ENCODE data around the gene HID1.
"Not testable (repeated sequence)": the region's sequence is repeated elsewhere in the genome, so short reads cannot be mapped to it uniquely, and the experiment has no call there.

Gene HID1

DNA sequence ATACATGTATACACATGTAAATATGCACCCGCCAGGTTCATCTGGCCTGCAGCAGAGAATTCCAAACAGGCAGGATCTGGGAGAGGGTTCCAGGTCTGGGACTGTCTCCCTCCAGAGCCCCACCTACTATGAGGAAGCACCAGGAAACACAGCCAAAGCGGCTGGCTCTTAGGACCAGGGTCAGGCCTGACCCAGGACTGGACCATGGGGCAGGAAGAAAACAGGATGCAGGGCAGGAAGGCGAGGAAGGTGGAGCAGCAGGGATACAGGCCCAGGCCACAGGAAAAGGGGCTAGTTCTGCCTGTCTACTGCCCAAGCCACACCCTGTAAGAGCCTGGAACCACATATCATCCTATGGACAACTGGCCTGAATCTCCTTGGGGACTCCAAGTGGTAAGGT lies 2.2 kb downstream of the HID1 start:
- no peak for DNase-seq (ENCODE audit: low read depth)

DNA sequence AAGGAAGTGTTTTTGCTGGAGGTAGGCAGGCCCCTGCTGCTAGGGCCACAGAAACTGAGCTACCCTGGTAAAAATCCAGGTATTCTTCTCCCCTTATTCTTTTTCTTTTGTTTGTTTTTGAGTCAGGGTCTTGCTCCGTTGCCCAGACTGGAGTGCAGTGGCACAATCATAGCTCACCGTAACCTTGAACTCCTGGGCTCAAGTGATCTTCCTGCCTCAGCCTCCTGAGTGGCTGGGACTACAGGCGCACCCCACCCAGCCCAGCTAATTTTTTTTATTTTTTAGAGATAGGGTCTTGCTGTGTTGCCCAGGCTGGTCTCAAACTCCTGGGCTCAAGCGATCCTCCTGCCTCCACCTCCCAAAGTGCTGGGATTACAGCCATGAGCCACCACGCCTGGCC lies 3.1 kb downstream of the HID1 start:
- not testable (repeated sequence) for DNase-seq (ENCODE audit: low read depth)

DNA sequence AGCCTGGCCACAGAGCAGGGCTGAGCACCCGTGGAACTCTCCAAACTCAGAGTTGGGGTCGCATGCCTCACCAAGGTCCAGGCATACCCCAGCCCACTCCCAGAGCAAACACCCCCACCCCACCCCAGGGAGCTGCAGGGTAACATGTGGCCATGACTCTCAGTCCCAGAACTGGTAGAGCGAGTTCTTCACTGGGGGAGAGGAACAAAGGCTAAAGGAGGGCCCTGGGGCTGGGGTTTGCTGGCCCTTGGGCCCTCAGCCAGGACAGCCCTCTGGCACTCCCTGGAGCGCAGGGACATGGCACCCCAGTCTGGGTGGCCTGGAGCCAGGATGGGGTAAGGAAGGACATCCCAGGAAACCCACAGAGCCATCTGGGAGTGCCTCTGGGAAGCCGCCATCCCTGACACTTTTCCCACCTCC lies 4.2 kb downstream of the HID1 start:
- no peak for DNase-seq (ENCODE audit: low read depth)

DNA sequence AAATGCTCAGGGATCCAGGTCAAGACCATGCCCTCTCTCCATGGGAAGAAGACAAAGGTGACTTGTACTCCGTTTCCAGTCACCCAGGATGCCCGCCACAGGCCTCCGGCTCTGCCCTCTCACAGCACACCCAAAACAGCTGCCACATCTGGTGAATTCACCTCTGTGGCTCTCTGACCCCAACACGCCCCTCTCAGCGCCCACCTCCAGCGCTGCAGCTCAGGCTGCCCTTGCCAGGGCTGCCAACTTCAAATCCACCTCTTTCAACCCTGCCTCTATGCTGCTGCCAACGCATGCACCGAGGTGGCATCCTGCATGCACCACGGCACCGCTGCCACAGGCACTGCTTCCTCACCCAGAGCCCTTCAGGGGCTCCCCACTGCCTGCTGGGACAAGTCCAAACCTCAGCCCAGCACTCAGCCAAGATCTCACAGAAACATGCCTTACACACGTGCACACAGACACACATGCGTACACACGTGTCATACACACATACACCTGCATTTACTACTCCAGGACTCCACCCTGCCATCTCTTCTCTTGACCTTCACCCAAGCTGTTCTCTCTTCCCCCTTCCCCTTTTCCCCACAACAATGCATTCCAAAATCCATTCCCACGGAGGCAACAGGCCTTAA lies 7.5 kb downstream of the HID1 start:
- no peak for DNase-seq (ENCODE audit: low read depth)

DNA sequence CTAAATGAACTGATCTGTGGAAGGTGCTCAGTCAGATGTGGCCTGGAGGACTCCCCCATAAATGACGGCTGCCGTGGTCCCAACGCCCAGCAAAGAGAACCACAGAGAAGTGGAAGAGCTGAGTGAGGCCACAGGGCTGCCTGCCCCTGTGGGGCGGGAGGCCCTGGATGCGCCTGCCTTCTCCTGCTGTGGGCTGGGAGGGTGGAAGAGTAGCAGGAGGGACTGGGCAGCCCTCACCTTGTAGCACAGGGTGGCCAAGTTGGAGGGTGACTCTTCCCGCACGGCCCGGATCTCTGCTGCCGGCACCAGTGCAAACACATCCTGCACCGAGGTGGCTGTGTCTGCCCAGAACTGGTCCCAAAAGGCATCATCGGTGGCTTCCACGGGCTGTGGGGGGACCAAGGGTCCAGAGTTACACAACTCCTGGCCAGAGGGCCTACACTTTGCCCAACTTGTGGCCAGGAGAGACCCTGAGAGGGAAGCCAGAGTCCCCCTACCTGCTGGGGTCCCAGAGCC lies 8.3 kb downstream of the HID1 start:
- no peak for DNase-seq (ENCODE audit: low read depth)

DNA sequence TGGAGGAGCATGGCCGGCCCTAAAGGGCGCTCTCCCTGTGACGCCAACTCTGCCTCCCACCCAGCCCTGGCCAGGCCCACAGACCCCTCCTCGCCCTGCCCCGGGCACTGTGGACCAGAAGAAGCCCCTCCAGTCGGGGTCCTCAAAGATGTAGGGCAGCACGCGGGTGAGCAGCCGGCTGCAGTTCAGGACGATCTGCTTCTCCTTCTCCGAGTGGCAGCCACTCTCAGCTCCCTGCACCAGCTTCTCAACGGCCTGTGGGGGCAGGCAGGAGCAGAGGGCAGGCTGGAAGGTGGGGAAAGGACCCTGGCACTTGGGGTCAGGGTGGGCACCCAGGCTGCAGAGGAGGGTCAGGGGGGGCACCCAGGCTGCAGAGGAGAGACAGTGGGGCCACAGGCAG lies 8.9 kb downstream of the HID1 start:
- no peak for DNase-seq (ENCODE audit: low read depth)

DNA sequence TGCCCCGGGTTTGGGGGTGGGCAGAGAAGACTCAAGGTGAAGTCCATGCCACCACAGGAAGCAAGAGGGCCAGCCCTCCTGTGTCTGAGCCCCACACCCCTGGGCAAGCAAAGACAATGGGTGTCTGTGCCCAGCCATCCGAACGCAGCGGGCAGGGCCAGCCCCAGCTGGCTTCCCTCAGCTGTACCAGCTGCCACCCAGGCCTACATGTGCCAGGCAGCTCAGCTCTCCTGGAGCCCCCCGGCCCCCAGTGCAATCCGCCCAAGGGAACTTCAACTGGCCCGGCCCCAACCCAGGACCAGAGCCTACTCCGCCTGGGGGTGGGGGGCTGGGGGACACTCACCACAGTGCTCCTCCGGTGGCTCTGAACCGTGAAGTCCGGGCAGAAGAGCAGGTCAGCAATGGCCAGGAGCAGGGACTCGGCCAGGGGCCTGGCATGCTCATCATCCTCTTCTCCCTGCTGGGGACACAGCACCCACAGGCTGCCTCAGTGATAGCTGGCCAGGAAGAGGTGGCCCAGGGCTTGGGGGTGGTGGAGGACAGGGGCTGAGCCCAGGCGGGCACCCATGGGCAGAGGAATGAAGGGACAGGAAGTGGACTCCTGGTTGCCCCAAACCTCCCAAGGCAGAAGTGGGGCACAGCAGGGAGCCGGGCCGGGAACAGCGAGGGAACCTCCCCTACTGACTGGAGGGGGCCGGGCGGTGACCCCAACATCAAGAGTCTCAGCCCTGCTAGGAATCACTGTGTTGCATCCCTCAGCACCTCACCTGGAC lies 9.8 kb downstream of the HID1 start:
- DNase-seq (ENCODE audit: low read depth): no peak

DNA sequence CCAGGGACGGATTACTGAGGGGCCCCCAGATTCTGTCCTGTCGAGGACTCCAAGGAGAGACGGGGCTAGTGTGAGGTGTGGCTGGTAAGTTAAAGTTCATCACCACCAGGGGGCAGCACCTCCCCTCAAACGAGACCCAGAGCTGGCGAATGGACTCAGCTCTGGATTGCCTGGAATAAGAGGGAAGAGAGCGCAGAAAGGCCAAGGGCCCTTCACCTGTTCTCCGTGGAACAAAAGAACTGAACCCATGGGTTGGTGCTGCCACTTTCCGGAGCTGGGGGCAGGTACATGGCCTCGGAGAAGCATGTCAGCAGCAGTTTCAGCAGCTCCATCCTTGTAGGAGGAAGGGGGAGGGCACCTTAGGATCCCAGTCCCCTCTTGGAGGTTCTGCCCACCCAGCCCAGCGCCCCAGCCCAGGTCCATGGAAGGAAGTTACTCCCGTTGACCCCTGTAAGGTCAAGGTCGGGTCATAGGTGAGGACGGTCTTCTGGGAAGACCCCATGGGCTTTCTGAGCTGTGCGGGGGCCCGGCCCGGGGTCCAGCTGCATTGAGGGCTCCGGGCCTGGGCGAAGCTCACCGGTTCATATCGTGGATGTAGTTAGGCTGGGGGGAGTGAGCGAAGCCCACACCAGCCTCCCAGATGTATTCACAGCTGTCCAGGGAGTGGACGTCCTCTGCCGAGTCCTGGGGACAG lies 10.8 kb downstream of the HID1 start:
- DNase-seq (ENCODE audit: low read depth): peak; percentile 85

DNA sequence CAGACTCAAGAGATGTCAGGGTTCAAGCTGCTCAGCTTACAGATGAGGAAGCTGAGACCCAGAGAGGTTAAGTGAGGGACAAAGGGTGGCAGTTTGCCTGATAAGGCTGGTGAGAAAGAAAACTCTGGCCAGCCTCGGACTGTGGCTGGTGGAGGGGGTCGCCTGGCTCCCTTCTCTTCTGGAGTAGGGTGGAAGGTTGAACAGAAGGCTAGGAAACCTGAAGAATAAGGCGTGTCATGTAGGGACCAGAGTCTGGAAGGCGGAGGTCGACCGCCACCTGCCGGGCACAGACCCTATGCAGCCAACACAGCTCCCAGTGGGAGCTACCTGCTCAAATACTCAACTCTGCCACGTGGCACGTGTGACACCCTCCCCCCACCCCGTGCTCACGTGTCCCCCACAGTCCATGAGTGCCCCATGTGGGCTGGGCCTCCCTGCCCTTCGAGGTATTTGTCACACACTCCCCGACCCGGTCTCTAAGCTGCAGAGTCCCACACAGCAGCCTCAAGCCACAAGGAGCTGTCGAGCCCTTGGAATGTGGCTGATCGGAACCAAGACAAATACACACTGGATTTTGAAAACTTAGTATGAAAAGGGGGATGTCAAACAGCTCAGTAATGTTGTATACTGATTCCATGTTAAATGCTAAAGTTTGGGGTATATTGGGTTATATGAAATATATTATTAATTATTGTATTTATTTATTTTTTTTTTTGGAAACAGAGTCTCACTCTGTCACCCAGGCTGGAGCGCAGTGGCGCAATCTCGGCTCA lies 11.8 kb downstream of the HID1 start:
- DNase-seq (ENCODE audit: low read depth): peak; percentile 22

DNA sequence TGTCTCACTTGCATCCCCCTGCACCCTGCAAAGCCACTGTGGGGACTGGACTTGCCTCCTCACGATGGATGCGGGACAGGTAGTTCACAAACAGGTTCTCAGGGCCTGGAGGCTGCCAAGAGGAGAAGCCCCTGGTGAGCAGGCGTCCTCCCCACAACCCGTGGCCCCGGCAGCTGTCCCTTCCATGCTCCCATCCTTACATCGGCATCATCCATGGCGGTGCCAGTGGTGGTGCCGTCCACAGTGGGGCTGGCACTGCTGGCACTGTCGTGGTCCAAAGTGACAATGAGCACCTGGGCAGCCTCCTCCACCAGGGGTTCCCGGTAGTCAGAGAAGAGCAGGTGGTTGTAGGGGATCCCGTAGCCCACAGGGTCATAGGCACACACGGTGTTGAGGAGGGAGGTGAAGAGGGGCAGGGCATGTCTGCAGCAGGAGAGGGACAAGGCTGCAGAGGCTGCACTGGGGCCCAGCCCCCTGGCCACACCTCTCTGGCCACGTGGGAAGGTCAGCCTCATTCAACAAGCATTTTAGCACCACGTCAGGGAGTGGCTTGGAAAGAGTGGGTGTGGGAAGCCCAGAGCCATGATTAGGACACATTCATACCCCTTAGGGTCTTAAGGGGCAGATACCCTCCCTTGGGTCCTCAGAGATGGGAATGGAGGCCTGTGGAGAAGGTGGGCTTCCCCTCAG lies 12.6 kb downstream of the HID1 start:
- no peak for DNase-seq (ENCODE audit: low read depth)

DNA sequence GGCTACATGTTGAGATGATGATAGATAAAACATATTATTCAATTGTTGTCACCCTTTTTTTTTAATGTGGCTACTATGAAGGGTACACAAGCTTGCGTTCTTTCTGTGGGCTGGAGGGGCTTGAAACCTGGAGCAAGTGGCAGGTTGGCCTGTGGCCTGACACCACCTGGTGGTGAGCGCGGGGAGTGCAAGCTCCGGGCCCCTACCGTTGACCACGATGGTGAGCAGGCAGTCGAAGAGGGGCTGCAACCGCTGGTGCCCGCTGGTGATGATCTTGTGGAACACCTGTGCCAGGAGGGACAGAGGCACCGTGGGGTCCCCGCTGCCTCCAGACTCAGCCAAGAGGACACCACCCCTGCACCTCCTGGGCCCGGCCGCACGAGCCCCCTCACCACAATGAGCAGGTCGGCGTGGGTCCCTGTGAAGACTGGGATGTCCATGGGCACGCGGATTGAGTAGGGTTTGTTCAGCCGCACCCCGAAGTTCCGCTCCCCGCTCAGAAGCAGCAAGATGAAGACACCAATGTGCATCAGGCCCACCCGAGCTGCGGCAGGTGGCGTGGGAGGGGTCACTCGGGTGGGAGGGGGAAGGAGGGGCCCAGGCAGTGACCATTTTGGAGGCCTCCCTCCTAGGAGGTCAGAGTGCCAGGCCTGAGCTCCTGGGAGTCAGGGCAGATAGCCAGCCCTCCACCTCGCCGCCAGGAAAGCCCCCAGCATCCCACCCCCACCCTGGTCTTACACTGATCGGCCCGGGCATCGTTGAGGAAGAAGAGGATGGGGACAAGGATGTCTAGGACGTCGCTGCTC lies 14.4 kb downstream of the HID1 start:
- peak; percentile 76 for DNase-seq (ENCODE audit: low read depth)

DNA sequence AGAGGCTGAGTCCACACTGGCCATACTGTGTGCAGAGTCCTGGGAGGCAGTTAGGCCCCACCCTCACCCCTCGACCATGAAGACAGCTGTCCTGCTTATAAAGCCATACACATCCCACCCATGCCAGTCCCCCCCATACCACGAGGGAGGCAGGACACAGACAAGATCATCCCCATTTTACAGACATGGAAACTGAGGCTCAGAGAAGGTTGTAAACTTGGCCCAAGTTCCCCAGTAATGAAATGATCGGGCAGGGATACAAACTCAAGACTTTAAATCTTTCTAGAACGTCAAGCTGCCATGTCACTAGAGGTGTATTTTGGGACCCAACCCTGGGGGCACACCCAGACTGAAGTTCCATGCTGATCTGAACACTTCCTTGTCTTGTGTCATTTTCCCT lies 16.5 kb downstream of the HID1 start:
- no peak for DNase-seq (ENCODE audit: low read depth)

DNA sequence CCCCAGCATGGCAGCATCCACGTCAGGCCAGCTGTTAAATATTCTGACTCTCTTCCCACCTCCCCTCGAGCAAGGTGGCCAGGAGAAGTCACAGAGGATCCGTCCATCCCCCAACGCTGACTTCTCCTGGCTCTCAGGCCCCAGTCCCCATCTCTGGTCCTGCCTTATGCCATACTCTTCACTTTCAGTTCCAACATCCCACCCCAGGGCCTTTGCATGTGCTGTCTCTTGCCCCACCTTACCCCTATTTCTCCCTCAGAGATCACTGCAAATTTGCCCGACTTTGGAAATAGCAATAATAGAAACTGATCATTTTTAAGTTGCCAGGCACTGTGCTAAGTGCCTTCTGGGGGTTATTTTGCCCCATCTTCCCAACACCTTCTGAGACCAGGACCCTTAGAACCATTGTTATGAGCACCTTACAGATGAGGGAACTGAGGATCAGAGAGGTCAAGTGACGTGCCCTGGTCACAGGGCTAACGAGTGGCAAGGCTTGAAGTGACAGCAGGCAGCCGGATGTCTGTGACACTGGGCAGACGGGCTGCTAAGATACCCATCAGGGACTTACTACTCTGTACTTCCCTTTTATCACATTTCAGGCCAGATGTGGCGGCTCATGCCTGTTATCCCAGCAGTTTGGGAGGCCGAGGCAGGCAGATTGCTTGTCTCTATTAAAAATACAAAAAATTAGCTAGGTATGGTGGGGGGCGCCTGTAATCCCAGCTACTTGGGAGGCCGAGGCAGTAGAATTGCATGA lies 17.7 kb downstream of the HID1 start:
- DNase-seq (ENCODE audit: low read depth): no peak

DNA sequence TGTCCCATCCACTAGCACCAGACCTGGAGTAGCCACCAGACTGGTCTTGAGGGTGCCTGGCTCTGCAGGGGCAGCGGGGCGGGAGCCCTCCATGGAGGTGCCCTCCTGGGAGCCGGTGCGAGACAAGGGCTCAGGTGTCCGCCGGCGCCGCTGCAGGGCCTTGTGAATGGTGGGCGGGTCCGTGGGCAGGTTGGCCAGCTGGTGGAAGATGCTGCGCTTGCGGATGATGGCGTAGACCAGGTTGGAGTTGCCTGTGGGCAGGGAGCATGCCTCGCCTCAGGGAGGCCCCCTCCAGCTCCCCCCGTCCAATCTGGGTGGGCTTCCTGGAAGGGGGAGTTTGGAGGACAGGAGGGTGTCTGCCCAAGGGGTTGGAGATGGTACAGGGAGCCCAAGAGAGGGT lies 18.4 kb downstream of the HID1 start:
- DNase-seq (ENCODE audit: low read depth): no peak

DNA sequence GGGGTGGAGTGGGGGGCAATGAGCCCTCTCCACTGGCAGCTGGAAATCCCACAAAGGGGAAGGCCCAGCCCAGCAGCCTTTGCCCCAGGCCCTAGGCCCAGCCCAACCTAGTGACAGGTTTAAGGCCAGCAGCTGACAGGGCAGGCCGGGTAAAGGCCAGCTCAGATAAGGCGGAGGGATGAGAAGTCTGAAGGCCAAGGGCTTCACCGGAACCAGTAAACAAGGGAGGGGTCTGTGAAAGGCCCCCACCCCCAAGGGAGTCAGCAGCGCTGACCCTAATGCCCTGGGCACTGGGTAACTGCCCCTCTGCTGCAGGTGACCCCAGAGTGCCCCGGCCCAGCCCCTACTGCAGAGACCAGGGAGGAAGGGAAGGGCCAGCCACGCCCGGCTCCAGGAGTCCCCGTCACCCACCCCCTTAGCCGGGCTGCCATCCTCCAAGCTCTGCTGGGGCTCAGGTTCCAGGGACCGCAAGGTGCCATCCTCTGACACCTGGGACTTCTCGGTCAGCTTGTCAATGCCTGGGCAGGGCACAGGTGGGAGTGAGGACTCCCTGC lies 19.3 kb downstream of the HID1 start:
- no peak for DNase-seq (ENCODE audit: low read depth)

DNA sequence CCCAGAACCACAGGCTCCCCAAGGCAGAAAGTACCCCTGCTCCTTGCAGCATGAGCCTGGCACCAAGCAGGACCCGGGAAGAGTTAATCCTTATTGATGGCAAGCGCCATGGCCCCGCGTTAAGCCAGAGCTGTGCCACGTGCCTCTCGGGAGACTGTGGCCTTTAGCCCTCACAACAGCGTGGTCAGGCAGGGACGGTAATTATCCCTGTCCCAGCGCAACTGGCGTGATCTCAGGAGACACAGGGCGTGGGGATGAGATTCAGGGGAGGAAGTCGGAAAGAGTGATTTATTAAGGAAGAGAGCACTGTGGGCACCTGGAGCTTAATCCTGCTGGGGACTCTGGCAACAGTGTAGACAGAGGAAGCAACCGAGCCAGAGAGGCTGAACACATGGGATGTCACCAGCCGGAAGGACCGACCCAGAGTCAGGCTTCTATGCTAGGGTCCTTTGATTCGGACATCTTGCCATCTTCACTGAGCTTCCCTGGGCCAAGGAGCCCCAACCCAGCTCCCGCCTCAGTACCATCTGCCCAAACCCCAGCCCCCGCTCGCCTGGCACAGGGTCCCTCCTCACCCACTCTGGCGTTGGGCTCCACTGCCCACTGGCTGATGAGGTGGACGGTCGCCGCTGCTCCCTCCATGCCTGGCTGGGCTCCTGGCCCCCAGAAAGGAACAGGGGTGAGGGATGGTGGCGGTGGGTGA lies 20.0 kb downstream of the HID1 start:
- no peak for DNase-seq (ENCODE audit: low read depth)

DNA sequence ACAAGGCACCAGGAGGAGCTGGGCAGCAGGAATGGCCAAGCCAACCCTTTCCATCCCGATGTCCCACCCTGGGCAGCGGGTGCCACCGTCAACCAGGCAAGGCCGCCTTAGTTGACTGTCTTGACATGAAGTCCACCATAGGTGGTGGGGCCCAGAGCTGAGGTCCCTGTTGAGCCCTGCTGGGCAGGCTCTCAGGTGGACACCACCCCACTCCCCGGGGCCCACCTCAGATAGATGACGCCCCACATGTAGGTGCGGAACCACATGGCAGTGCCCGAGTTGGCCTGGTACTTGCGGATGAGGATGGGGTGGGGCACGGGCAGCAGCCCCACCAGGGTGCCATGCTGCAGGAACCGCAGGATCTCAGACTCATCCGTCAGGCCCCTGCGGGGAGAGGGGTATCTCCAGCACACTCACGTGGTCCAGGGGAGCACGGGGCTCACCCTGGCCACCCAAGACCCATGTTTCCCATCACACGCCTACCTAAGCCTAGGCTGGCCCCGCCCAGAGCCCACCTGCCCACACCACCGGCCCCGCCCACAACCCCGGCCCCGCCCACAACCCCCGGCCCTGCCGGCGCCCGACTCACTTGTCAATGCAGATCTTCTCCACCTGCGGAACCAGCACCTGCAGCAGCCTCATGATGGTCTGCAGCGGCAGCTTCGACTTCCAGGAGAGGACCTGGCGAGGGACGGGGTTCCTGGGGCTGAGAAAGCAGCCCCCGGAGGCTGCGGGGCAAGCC lies 20.7 kb downstream of the HID1 start:
- no peak for DNase-seq (ENCODE audit: low read depth)

DNA sequence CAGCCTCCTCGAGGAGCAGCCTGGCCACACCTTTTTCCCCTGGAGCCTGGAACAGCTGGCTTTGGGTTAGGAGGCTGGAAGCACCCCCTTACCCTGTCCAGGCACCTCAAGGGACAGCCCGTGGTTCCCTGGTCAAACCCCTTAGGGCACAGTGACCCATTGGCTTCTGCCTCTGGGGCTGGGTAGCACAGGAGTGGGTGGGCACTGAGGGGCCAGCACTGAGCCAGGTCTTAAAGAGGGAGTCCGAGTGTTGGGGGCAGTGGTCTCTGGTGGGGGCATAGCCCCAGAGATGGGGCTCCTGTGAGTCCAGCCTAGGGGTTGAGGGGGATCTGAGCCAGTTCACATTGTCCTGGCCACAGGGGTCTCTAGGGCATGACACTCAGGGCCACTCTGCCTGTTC lies 21.5 kb downstream of the HID1 start:
- no peak for DNase-seq (ENCODE audit: low read depth)
